HepG2 (cell line): ENCODE measurements around the gene KHNYN. TPM values are rescaled to one million over a fixed set of nuclear protein-coding genes. Genes with fewer than 3 reads are reported as not detected.

ENCODE experiments used
- CHD4 ChIP-seq: fragments of 200-600 bp; sonication (generic); IDR thresholded peaks from 2 replicates; pipeline ENCODE4 v1.7.0; 2017; ENCODE audit warnings: mild to moderate bottlenecking, low read length, borderline replicate concordance
- E2F1 ChIP-seq: sonication (generic); formaldehyde crosslinking; IDR thresholded peaks from 2 replicates; pipeline ENCODE4 v1.5.0; 2020; ENCODE audit warnings: missing genetic modification reagents
- ETS1 ChIP-seq: sonication (generic); formaldehyde crosslinking; IDR thresholded peaks from 2 replicates; pipeline ENCODE4 v1.4.0; 2020; ENCODE audit warnings: missing genetic modification reagents
- MIER3 ChIP-seq: IDR thresholded peaks from 2 replicates; pipeline ENCODE4 v1.6.1; 2016; ENCODE audit warnings: missing compliant biosample characterization, borderline replicate concordance
- NAIF1 ChIP-seq: sonication (generic); formaldehyde crosslinking; IDR thresholded peaks from 2 replicates; pipeline ENCODE4 v1.5.0; 2020; ENCODE audit warnings: mild to moderate bottlenecking, missing genetic modification reagents, borderline replicate concordance
- PHF8 ChIP-seq: sonication (generic); formaldehyde crosslinking; IDR thresholded peaks from 2 replicates; pipeline ENCODE4 v1.5.0; 2020; ENCODE audit warnings: missing genetic modification reagents
- PLSCR1 ChIP-seq: sonication (generic); formaldehyde crosslinking; IDR thresholded peaks from 2 replicates; pipeline ENCODE4 v1.5.0; 2020; ENCODE audit warnings: missing genetic modification reagents, mild to moderate bottlenecking, borderline replicate concordance
- TBX2 ChIP-seq: sonication (generic); formaldehyde crosslinking; IDR thresholded peaks from 2 replicates; pipeline ENCODE4 v1.5.0; 2020; ENCODE audit warnings: missing genetic modification reagents, mild to moderate bottlenecking, borderline replicate concordance
- TRAFD1 ChIP-seq: sonication (generic); formaldehyde crosslinking; IDR thresholded peaks from 2 replicates; pipeline ENCODE4 v1.5.1; 2020; ENCODE audit warnings: missing genetic modification reagents, mild to moderate bottlenecking, borderline replicate concordance
- ZBTB43 ChIP-seq: sonication (generic); formaldehyde crosslinking; conservative IDR thresholded peaks from 2 replicates; pipeline ENCODE4 v1.4.0; 2020; ENCODE audit warnings: missing genetic modification reagents
- ZNF205 ChIP-seq: IDR thresholded peaks from 2 replicates; pipeline ENCODE4 v1.6.1; 2018; ENCODE audit warnings: missing biosample characterization, missing genetic modification reagents
- ZNF337 ChIP-seq: sonication (generic); formaldehyde crosslinking; IDR thresholded peaks from 2 replicates; pipeline ENCODE4 v1.5.1; 2020; ENCODE audit warnings: missing genetic modification reagents, low read depth, mild to moderate bottlenecking, borderline replicate concordance
- ZNF552 ChIP-seq: sonication (generic); formaldehyde crosslinking; IDR thresholded peaks from 2 replicates; pipeline ENCODE4 v1.9.0; 2022; ENCODE audit warnings: missing genetic modification reagents, mild to moderate bottlenecking, borderline replicate concordance
- ZZZ3 ChIP-seq: sonication (generic); formaldehyde crosslinking; IDR thresholded peaks from 2 replicates; pipeline ENCODE4 v1.4.0; 2020; ENCODE audit warnings: missing genetic modification reagents, mild to moderate bottlenecking, borderline replicate concordance
- polyA plus RNA-seq, 8 experiments: library from polyadenylated mRNA; depleted of rRNA in 3 of 8; stranded (reverse) in 7 of 8; unstranded in 1 of 8; fragments of >200 nt; fragmentation: Illumina TruSeq in 4 of 8; extraction: Trizol in 4 of 8; gene quantifications; 2 replicates each; pipeline versions ENCODE4 v1.2.1 to v1.2.3, GENCODE V29; 2011 to 2016; ENCODE audit warnings: low read depth in 4 of 8, missing spikeins in 1 of 8, mixed read lengths in 1 of 8; ENCODE audit not compliant: insufficient read depth in 1 of 8
- total RNA-seq, 5 experiments: library from RNA; depleted of rRNA; stranded (reverse); fragments of >200 nt; fragmentation: Illumina TruSeq; extraction: Trizol; gene quantifications; 2 replicates each; pipeline ENCODE4 v1.2.3, GENCODE V29; 2016; ENCODE audit warnings: low read depth in 1 of 5

KHNYN gene
- total and polyA plus RNA-seq, 2 of the 13 experiments (the other 11 are each of a cell fraction or from before 2014, with no cell fraction given): 52.8 to 75.7 TPM

GRCh38 chr14:24481622-24482324, 52.0 kb downstream of the KHNYN start (continued):
- peak; percentile 94 for TF ChIP-seq PHF8 (CRISPR knock-in tag)
- TF ChIP-seq NAIF1 (CRISPR knock-in tag): no peak
- TF ChIP-seq ZNF552: no peak
- peak; percentile 95 for TF ChIP-seq ZZZ3
- 0 out of 2 replicates have a peak, but pooled peaks have one; percentile 68 for TF ChIP-seq ZBTB43 (CRISPR knock-in tag)
- peak; percentile 93; the same call in 1 of the 2 replicates for TF ChIP-seq ZNF337 (CRISPR knock-in tag)
- TF ChIP-seq MIER3 (CRISPR knock-in tag): peak; percentile 96
- no peak for TF ChIP-seq PLSCR1 (CRISPR knock-in tag)
- TF ChIP-seq TBX2: peak; percentile 86
- no peak for TF ChIP-seq CHD4
- TF ChIP-seq TRAFD1 (CRISPR knock-in tag): no peak
- no peak for TF ChIP-seq ETS1
- TF ChIP-seq ZNF205 (CRISPR knock-in tag): peak; percentile 83; the same call in 1 of the 2 replicates
- TF ChIP-seq E2F1 (CRISPR knock-in tag): 0 out of 2 replicates have a peak, but pooled peaks have one; percentile 31
